Ovary (tissue), 9 donors: Measurements from ENCODE around the gene FAM219A. TPM values are rescaled to one million over a fixed set of nuclear protein-coding genes. Genes with fewer than 3 reads are reported as not detected.
"Not testable (repeated sequence)": the region's sequence is repeated elsewhere in the genome, so short reads cannot be mapped to it uniquely, and the experiment has no call there.

Experiments used
- DNase-seq, 5 donors: peaks; one replicate each; pipeline ENCODE4 v3.0.0-alpha.2; 2019 to 2020
- H3K27ac ChIP-seq, 2 donors: fragments of 200-600 bp; one replicate each; pipeline versions ENCODE4 v1.5.1 to v1.8.0; 2019 to 2022
- H3K27me3 ChIP-seq: fragments of 200-600 bp; one replicate; pipeline ENCODE4 v1.8.0; 2022
- H3K36me3 ChIP-seq: fragments of 200-600 bp; sonication (generic); one replicate; pipeline ENCODE4 v1.5.1; 2019
- H3K4me1 ChIP-seq: one replicate; pipeline ENCODE4 v1.8.1; 2013; ENCODE audit warnings: mild to moderate bottlenecking, moderate library complexity; ENCODE audit not compliant: insufficient read depth
- H3K4me3 ChIP-seq: fragments of 200-600 bp; sonication (generic); one replicate; pipeline ENCODE4 v1.5.1; 2017
- H3K9me3 ChIP-seq, 2 donors: fragments of 200-600 bp in 1 of 2; sonication (generic) in 1 of 2; one replicate each; pipeline versions ENCODE4 v1.5.1 to v1.8.1; 2013 to 2019; ENCODE audit warnings: mild to moderate bottlenecking in 1 of 2, moderate library complexity in 1 of 2
- EP300 ChIP-seq: sonication (generic); formaldehyde crosslinking; IDR thresholded peaks from one replicate; pipeline ENCODE4 v1.6.1; 2017; ENCODE audit warnings: antibody characterized with exemption
- POLR2A ChIP-seq: fragments of 450-650 bp; IDR thresholded peaks from one replicate; pipeline ENCODE4 v1.6.1; 2017; ENCODE audit warnings: antibody characterized with exemption, mild to moderate bottlenecking, moderate library complexity
- WGBS, 3 donors: extraction: QIAGEN DNeasy Blood & Tissue Kit in 1 of 3; methylation state at CpG; one replicate each; pipeline versions ENCODE4 v1.1.5 to v1.1.7; 2013 to 2017; 5-methylcytosine and 5-hydroxymethylcytosine counted together
- intact Hi-C, 4 donors: fragments of 100-400 bp; cut with DNase I; formaldehyde crosslinking; loops; one replicate each; pipeline versions ENCODE4 v1.11.0 to v1.15.1; 2022 to 2023
- polyA plus RNA-seq, 2 donors: library from polyadenylated mRNA; stranded (reverse); fragments of 200-250 nt in 1 of 2; fragments of 350-450 nt in 1 of 2; fragmentation: Illumina TruSeq in 1 of 2; extraction: RNeasy Lipid Tissue Mini Kit (QIAGEN cat#74804) in 1 of 2; gene quantifications; one replicate each; pipeline ENCODE4 v1.2.3, GENCODE V29; 2013 to 2014
- small RNA-seq: library from RNA; depleted of rRNA; stranded (forward); fragments of <200 nt; gene quantifications from one replicate; pipeline ENCODE3, GENCODE V24; 2016
- total RNA-seq, 7 donors: library from RNA; depleted of rRNA in 2 of 7; stranded (reverse); fragments of >200 nt in 2 of 7; fragmentation: NEBNext Ultra II Directional in 3 of 7; extraction: Animal tissue kit (Norgen Biotek cat#: 25700) in 3 of 7; gene quantifications; one replicate each; pipeline versions ENCODE4 v1.1.0 to v1.2.4, GENCODE V29; 2016 to 2023
- TF ChIP-seq, protein P1 (sequence below), 3 donors: fragments of 450-650 bp in 2 of 3; fragments of 200-600 bp in 1 of 3; IDR thresholded peaks; one replicate each; pipeline versions ENCODE4 v1.5.1 to v1.8.0; 2016 to 2022; ENCODE audit warnings: antibody characterized with exemption in 3 of 3, mild to moderate bottlenecking in 1 of 3
- donor health status: DM: no; HTN: no; CAD: no; lungs with moderate emphysema.
- donor health status: DM: no; HTN: no; CAD: no.
- donor health status: Bipolar disorder and iron deficiency.
- donor health status: DM: yes; HTN: yes; CAD: no.
- donor health status: DM: no; HTN: no; CAD: no.
- donor health status: DM: yes; HTN: yes; CAD: no.

Gene FAM219A
- total and polyA plus RNA-seq, 9 donors = 5.2 to 24.7 (median 15.2) TPM

DNA sequence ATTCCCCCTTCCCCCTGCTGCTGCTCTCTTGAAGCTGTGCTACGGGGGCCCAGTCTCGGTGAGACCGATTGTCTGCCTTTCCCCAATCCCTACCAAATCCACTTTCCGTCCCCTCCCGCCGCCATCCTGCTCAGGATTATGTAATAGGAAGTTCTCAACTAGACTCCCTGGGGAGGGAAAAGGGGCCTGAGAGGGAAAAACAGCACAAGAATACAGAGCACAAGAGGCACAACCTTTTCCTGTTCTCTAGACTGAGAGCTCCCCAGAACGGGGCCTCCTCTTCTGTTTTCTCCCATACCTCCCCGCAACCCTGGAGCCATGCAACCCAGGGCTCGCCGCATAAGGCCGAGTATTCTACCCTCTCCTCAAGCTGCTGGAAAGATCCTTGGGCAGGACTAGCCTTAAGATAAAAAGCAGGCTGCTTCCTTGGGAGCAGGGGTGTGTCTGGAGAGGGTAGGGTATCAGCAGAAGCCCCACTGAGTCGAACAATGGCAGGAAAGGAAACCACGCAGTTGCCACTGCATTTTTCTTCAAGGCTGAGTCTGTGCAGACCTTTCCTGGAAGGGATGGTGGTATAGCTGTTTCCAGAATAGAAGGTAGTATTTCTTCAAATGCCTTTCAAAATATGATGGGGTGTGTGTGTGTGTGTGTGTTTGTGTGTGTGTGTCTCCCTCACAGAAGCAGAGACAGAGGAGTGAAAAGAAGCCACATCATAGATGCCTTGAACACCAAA, 94.6 kb downstream of the FAM219A start:
- intact Hi-C loops = no loop called here
- DNase-seq = no peak
- WGBS, 3 donors = 62 to 73% (median 69%) methylated on average over 13 of the region's 13 CpGs
- Histone ChIP-seq H3K9me3 (no peaks in the 10 kb centered on the region), H3K36me3 (no peaks in the 10 kb centered on the region), H3K27me3 (no peaks in the 10 kb centered on the region), H3K27ac (no peak overlapping the region), H3K4me3 (no peak overlapping the region), H3K4me1 (no peaks in the 10 kb centered on the region)
- TF ChIP-seq POLR2A (no peak), EP300 (no peak)
- TF ChIP-seq, protein P1, sequence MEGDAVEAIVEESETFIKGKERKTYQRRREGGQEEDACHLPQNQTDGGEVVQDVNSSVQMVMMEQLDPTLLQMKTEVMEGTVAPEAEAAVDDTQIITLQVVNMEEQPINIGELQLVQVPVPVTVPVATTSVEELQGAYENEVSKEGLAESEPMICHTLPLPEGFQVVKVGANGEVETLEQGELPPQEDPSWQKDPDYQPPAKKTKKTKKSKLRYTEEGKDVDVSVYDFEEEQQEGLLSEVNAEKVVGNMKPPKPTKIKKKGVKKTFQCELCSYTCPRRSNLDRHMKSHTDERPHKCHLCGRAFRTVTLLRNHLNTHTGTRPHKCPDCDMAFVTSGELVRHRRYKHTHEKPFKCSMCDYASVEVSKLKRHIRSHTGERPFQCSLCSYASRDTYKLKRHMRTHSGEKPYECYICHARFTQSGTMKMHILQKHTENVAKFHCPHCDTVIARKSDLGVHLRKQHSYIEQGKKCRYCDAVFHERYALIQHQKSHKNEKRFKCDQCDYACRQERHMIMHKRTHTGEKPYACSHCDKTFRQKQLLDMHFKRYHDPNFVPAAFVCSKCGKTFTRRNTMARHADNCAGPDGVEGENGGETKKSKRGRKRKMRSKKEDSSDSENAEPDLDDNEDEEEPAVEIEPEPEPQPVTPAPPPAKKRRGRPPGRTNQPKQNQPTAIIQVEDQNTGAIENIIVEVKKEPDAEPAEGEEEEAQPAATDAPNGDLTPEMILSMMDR (IDR thresholded peaks at IDR 0.05) = no peak

DNA sequence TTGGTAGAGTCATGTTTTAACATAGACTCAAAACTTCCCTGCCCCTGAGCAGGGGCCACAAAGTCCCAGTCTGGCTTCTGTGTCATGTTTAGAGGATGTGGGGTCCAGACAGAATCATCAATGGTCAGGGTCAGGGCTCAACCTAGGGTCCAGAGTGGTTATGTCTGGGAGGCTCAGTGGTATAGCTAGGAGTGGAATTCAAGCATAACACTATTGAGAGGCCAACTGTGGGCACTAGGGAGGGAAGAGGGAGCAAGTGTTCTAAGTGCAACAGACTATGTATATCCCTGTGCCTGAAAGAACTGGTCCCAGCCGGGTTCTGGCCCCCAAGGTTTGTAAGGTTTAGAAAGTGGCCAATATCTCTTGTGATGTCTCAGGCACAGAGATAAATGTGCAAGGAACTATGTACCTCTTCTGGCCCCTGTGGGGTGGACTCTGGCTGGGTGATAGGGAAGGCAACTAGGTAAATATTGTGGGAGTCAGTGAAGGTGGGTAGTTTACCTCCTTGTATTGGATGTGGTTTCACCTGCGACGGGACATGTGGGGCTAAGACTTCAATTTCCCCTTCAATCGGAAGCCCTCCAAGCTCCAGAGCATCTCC, 95.7 kb downstream of the FAM219A start:
- no peaks in the 10 kb centered on the region for H3K36me3 ChIP-seq
- TF ChIP-seq, protein P1 (IDR thresholded peaks at IDR 0.05) = no peak
- TF ChIP-seq POLR2A (no peak), EP300 (no peak)
- no peaks in the 10 kb centered on the region for H3K4me1 ChIP-seq
- H3K27ac ChIP-seq = no peak overlapping the region
- intact Hi-C loops = no loop called here
- H3K27me3 ChIP-seq = no peaks in the 10 kb centered on the region
- DNase-seq = no peak
- no peak overlapping the region for H3K4me3 ChIP-seq
- 80 to 92% (median 91%) methylated on average over 4 of the region's 4 CpGs for WGBS, 3 donors
- no peaks in the 10 kb centered on the region for H3K9me3 ChIP-seq

DNA sequence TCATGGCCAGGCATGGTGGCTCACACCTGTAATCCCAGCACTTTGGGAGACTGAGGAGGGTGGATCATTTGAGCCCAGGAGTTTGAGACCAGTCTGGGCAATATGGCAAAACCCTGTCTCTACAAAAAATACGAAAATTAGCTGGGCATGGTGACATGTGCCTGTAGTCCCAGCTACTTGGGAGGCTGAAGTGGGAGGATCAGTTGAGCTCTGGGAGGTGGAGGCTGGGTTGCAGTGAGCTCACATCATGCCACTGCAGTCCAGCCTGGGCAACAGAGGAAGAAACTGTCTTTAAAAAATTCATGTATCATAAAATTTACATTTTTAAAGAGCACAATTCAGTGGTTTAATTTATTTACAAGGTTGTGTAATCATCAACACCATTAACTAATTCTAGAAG, 105.4 kb downstream of the FAM219A start:
- WGBS, 3 donors = 86 to 97% (median 91%) methylated on average over 1 of the region's 1 CpG
- DNase-seq, H3K27me3 ChIP-seq, H3K4me1 ChIP-seq, H3K9me3 ChIP-seq, intact Hi-C loops, H3K27ac ChIP-seq, H3K36me3 ChIP-seq, H3K4me3 ChIP-seq: not testable (repeated sequence)

DNA sequence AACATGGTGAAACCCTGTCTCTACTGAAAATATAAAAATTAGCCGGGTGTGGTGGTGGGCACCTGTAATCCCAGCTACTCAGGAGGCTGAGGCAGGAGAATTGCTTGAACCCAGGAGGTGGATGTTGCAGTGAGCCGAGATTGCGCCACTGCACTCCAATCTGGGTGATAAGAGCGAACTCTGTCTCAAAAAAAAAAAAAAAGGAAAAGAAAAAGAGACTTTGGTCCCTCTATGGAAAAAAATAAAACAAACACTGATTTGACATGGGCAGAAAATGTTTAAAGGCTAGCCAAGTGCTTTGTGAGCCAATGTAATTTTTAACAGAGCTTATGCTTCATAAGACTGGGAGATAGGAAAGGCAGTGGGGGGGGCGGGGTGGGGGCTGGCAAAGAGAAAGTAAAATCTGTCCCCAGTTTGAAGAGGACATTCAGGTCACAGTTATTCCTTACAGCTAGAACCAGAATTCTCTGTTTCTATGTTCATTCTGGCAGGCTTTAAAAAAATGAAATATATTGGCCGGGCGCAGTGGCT, 106.2 kb downstream of the FAM219A start:
- WGBS, 3 donors = 84 to 95% (median 94%) methylated on average over 7 of the region's 7 CpGs
- H3K27me3 ChIP-seq, H3K4me3 ChIP-seq, H3K36me3 ChIP-seq, H3K27ac ChIP-seq, DNase-seq, H3K9me3 ChIP-seq, intact Hi-C loops, H3K4me1 ChIP-seq: not testable (repeated sequence)

DNA sequence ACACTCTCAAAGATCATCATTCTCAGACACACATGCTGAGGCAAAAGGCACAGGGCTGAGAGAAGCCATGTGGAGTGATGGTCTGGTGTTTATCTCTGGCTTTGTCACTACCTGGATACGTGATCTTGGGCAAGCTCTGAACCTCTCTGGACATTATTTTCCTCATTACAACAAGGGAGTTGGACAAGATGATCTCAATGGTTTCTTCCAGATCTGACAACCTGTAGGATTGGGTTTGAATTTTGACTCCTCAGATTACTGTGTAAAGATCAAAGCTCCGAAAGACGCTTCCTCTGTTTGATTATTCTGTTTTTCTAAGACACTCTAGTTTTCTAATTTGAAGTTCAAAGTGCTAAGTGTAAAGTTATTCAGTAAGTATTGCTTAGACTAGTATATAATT, 109.0 kb downstream of the FAM219A start:
- H3K36me3 ChIP-seq = no peaks in the 10 kb centered on the region
- TF ChIP-seq POLR2A = no peak
- TF ChIP-seq EP300 = no peak
- TF ChIP-seq, protein P1 (IDR thresholded peaks at IDR 0.05) = no peak
- no peaks in the 10 kb centered on the region for H3K9me3 ChIP-seq
- no peaks in the 10 kb centered on the region for H3K4me1 ChIP-seq
- intact Hi-C loops = no loop called here
- WGBS, 3 donors = 94 to 99% (median 98%) methylated on average over 3 of the region's 3 CpGs
- no peak for DNase-seq
- H3K4me3 ChIP-seq = no peak overlapping the region
- H3K27ac ChIP-seq = no peak overlapping the region
- no peaks in the 10 kb centered on the region for H3K27me3 ChIP-seq

Small RNAs within 50 kb of the gene (small RNA-seq; reads per million reads assigned to genes)
- gene RF00019 (not detected), gene RN7SKP24 (not detected)

Other genes with a start within 250 kb of the FAM219A start
- gene KIF24, start 129.3 kb downstream of the FAM219A start, total RNA-seq = 1 to 10 TPM in 3 of 7 donors, under 1 TPM in 4; 0.53 to 3.2 (median 1.00) TPM
- gene KIF24, start 129.3 kb downstream of the FAM219A start, polyA plus RNA-seq = 1 to 10 TPM in 1 of 2 donors, under 1 TPM in 1; 0.47 to 1.1 TPM
- gene NUDT2, start 129.0 kb downstream of the FAM219A start, total RNA-seq = 10 to 100 TPM; 14.8 to 41.4 (median 24.8) TPM
- 10 to 100 TPM; 59.3 to 61.4 TPM for gene NUDT2, start 129.0 kb downstream of the FAM219A start, polyA plus RNA-seq
- 1 to 10 TPM in 5 of 7 donors, under 1 TPM in 2; 0.60 to 2.3 (median 1.2) TPM for gene MYORG, start 81.7 kb downstream of the FAM219A start, total RNA-seq
- gene MYORG, start 81.7 kb downstream of the FAM219A start, polyA plus RNA-seq = 1 to 10 TPM in 1 of 2 donors, under 1 TPM in 1; 0.77 to 7.8 TPM
- gene DNAI1, start 235 bp upstream of the FAM219A start, total RNA-seq = 10 to 100 TPM in 1 of 7 donors, 1 to 10 TPM in 4, not detected in 2; 1.5 to 26.1 (median 2.0) TPM
- gene DNAI1, start 235 bp upstream of the FAM219A start, polyA plus RNA-seq = under 1 TPM in 1 of 2 donors, not detected in 1; 0.10 TPM
- under 1 TPM in 6 of 7 donors, not detected in 1; 0.22 to 0.56 (median 0.29) TPM for gene ENHO, start 64.4 kb upstream of the FAM219A start, total RNA-seq
- gene ENHO, start 64.4 kb upstream of the FAM219A start, polyA plus RNA-seq = under 1 TPM in 1 of 2 donors, not detected in 1; 0.87 TPM
- 1 to 10 TPM; 1.3 to 3.7 (median 2.6) TPM for gene CNTFR, start 131.2 kb upstream of the FAM219A start, total RNA-seq
- 1 to 10 TPM; 1.2 to 4.7 TPM for gene CNTFR, start 131.2 kb upstream of the FAM219A start, polyA plus RNA-seq
- gene RPP25L, start 153.5 kb upstream of the FAM219A start, total RNA-seq = 10 to 100 TPM; 14.4 to 26.0 (median 20.6) TPM
- gene RPP25L, start 153.5 kb upstream of the FAM219A start, polyA plus RNA-seq = 10 to 100 TPM in 1 of 2 donors, 1 to 10 TPM in 1; 5.4 to 28.8 TPM
- gene DCTN3, start 161.9 kb upstream of the FAM219A start, total RNA-seq = 100 to 1,000 TPM in 1 of 7 donors, 10 to 100 TPM in 6; 56.4 to 103 (median 95.3) TPM
- 100 to 1,000 TPM in 1 of 2 donors, 10 to 100 TPM in 1; 62.4 to 106 TPM for gene DCTN3, start 161.9 kb upstream of the FAM219A start, polyA plus RNA-seq
- gene ARID3C, start 170.5 kb upstream of the FAM219A start, total RNA-seq = under 1 TPM in 1 of 7 donors, not detected in 6; 0.40 TPM
- under 1 TPM in 1 of 2 donors, not detected in 1; 0.07 TPM for gene ARID3C, start 170.5 kb upstream of the FAM219A start, polyA plus RNA-seq
- 10 to 100 TPM; 47.2 to 73.9 (median 54.3) TPM for gene SIGMAR1, start 179.2 kb upstream of the FAM219A start, total RNA-seq
- 10 to 100 TPM; 52.7 to 92.4 TPM for gene SIGMAR1, start 179.2 kb upstream of the FAM219A start, polyA plus RNA-seq
- gene GALT, start 188.1 kb upstream of the FAM219A start, total RNA-seq = 10 to 100 TPM; 33.1 to 63.3 (median 45.2) TPM
- 10 to 100 TPM; 43.7 to 48.9 TPM for gene GALT, start 188.1 kb upstream of the FAM219A start, polyA plus RNA-seq
- 10 to 100 TPM; 17.3 to 54.3 (median 35.8) TPM for gene IL11RA, start 193.6 kb upstream of the FAM219A start, total RNA-seq
- 10 to 100 TPM; 25.4 to 40.2 TPM for gene IL11RA, start 193.6 kb upstream of the FAM219A start, polyA plus RNA-seq
- gene CCL27, start 204.1 kb upstream of the FAM219A start, total RNA-seq = 1 to 10 TPM in 1 of 7 donors, under 1 TPM in 3, not detected in 3; 0.48 to 1.1 (median 0.69) TPM
- gene CCL27, start 204.1 kb upstream of the FAM219A start, polyA plus RNA-seq = under 1 TPM in 1 of 2 donors, not detected in 1; 0.21 TPM
- gene CCL19, start 232.7 kb upstream of the FAM219A start, total RNA-seq = 10 to 100 TPM in 1 of 7 donors, under 1 TPM in 1, not detected in 5; 0.97 to 14.9 TPM
- 10 to 100 TPM in 1 of 2 donors, under 1 TPM in 1; 0.40 to 14.5 TPM for gene CCL19, start 232.7 kb upstream of the FAM219A start, polyA plus RNA-seq